BLaER1 treated with 17β-estradiol and CSF1 and Interleukin-3, amounts not matched to agents 10 nM and 100 nM (cell line): ENCODE measurements around the gene UGT1A7.

Experiments used
- H3K27ac ChIP-seq, 11 experiments: shearing (Covaris generic); formaldehyde crosslinking; 2 replicates each; pipeline ENCODE4 v1.8.1; 2022
- H3K27me3 ChIP-seq, 11 experiments: shearing (Covaris generic); formaldehyde crosslinking; 2 replicates each; pipeline ENCODE4 v1.8.1; 2022
- H3K36me3 ChIP-seq, 11 experiments: shearing (Covaris generic); formaldehyde crosslinking; 2 replicates each; pipeline ENCODE4 v1.8.1; 2022
- H3K4me1 ChIP-seq, 10 experiments: shearing (Covaris generic); formaldehyde crosslinking; 2 replicates each; pipeline ENCODE4 v1.8.1; 2022
- H3K4me2 ChIP-seq, 11 experiments: shearing (Covaris generic); formaldehyde crosslinking; 2 replicates each; pipeline ENCODE4 v1.8.1; 2022
- H3K4me3 ChIP-seq, 10 experiments: shearing (Covaris generic); formaldehyde crosslinking; 2 replicates each; pipeline ENCODE4 v1.8.1; 2022
- H3K9ac ChIP-seq, 11 experiments: shearing (Covaris generic); formaldehyde crosslinking; 2 replicates each; pipeline ENCODE4 v1.8.1; 2022
- H3K9me3 ChIP-seq, 11 experiments: shearing (Covaris generic); formaldehyde crosslinking; replicated peaks in 1 of 11; 2 replicates each; pipeline ENCODE4 v1.8.1; 2022
- H4K20me1 ChIP-seq, 11 experiments: shearing (Covaris generic); formaldehyde crosslinking; 2 replicates each; pipeline ENCODE4 v1.8.1; 2022
- Cebpa-rat ChIP-seq, 11 experiments: shearing (Covaris generic); IDR thresholded peaks; 2 replicates each; pipeline ENCODE4 v1.8.1; 2022

The UGT1A7 gene

DNA sequence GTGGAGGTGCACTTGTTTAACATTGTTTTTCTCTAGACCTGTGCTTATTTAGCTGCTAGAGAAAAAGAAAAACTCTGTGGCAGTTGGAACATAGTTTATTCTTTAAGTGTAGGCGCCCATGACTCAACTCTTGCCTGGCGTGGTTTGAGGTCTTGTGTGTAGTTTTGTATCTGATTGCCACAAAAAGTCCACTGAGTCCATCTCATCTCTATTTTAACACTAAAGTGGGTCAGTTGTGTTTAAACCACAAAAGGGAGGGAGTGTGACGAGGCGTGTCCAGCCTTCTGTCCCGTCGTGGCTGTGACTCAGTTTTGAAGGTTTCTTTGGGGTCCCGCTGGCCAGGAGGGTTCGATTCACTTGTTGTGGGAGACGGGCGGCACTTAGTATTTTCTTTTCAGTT lies 25.3 kb upstream of the UGT1A7 start:
- H3K9ac ChIP-seq: no peak overlapping the region
- no peak overlapping the region for H3K27ac ChIP-seq
- H3K36me3 ChIP-seq: no peaks in the 10 kb centered on the region
- no peaks in the 10 kb centered on the region for H3K27me3 ChIP-seq
- no peaks in the 10 kb centered on the region for H4K20me1 ChIP-seq
- no peak for TF ChIP-seq Cebpa-rat (IDR thresholded peaks at IDR 0.05)
- no peak overlapping the region for H3K4me2 ChIP-seq
- no peaks in the 10 kb centered on the region for H3K4me1 ChIP-seq
- H3K9me3 ChIP-seq: peaks cover 0 to 9% (median 0%) of the 10 kb centered on the region in 11 experiments; a peak in 2 of 22 replicates
- H3K4me3 ChIP-seq: no peak overlapping the region

DNA sequence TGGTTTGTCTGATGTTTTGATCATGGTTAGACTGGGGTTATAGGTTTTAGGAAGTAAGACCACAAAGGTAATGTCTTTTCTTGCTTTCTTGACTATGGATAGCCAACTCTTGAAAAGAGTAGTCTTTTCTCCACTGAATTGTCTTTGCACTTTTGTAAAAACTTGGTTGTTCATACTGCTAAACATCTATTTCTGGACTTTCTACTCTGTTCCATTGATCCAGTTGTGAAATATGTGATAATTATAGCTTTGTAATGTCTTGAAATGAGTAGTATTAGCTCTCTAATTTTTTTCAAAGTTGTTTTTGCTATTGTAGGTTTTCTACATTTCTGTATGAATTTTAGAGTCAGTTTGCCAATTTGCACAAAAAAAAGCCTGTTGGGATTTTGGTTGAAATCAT lies 23.1 kb upstream of the UGT1A7 start:
- Histone ChIP-seq H3K9me3 (peaks cover 0 to 9% (median 0%) of the 10 kb centered on the region in 11 experiments; a peak in 3 of 22 replicates), H3K36me3 (no peaks in the 10 kb centered on the region), H4K20me1 (no peaks in the 10 kb centered on the region), H3K27ac (no peak overlapping the region), H3K4me2 (no peak overlapping the region), H3K4me3 (no peak overlapping the region), H3K9ac (no peak overlapping the region), H3K4me1 (no peaks in the 10 kb centered on the region), H3K27me3 (no peaks in the 10 kb centered on the region)
- no peak for TF ChIP-seq Cebpa-rat (IDR thresholded peaks at IDR 0.05)

DNA sequence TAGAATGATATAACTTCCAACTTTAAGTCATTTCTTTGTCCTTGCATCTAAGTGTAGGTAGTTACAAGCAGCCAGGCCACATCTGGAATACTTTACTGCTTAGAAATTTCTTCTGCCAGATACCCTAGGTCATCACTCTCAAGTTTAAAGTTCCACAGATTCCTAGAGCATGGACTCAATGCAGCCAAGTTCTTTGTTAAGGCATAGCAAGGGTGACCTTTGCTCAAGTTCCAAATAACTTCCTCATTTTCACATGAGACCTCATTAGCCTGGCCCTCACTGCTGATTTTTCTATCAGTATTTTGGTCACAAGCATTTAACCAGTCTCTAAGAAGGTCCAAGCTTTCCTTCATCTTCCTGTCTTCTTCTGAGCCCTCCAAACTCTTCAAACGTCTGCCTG lies 17.8 kb upstream of the UGT1A7 start:
- no peaks in the 10 kb centered on the region for H3K27me3 ChIP-seq
- no peak for TF ChIP-seq Cebpa-rat (IDR thresholded peaks at IDR 0.05)

DNA sequence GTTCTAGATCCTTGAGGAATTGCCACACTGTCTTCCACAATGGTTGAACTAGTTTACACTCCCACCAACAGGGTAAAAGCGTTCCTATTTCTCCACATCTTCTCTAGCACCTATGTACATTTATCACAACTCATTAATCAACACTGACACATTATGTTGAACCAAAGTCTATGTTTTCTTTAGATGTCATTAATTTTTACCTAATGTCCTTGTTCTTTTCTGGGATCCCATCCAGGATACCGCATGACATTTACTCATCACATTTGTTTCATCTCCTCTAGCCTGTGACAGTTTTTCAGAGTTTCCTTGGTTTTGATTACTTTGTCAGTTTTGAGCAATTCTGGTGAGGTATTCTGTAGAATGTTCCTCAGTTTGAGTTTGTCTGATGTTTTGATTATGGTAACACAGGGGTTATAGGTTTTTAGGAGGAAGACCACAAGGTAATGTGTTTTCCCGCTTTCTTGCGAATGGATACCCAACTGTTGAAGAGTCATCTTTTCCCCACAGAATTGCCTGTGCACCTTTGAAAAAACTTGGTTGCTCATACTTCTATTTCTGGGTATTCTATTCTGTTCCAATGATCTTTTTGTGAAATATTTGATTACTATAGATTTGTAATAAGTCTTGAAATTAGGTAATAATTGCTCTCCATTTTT lies 13.0 kb upstream of the UGT1A7 start:
- TF ChIP-seq Cebpa-rat (IDR thresholded peaks at IDR 0.05): no peak

More for the DNA sequence above, 17.8 kb upstream of the UGT1A7 start:
- Histone ChIP-seq H3K4me2 (no peak overlapping the region), H3K9me3 (peaks cover 0 to 15% (median 10%) of the 10 kb centered on the region in 11 experiments; a peak in 13 of 22 replicates), H3K9ac (no peak overlapping the region), H3K4me1 (no peaks in the 10 kb centered on the region), H3K36me3 (no peaks in the 10 kb centered on the region), H3K27ac (no peak overlapping the region), H3K4me3 (no peak overlapping the region), H4K20me1 (no peaks in the 10 kb centered on the region)

DNA sequence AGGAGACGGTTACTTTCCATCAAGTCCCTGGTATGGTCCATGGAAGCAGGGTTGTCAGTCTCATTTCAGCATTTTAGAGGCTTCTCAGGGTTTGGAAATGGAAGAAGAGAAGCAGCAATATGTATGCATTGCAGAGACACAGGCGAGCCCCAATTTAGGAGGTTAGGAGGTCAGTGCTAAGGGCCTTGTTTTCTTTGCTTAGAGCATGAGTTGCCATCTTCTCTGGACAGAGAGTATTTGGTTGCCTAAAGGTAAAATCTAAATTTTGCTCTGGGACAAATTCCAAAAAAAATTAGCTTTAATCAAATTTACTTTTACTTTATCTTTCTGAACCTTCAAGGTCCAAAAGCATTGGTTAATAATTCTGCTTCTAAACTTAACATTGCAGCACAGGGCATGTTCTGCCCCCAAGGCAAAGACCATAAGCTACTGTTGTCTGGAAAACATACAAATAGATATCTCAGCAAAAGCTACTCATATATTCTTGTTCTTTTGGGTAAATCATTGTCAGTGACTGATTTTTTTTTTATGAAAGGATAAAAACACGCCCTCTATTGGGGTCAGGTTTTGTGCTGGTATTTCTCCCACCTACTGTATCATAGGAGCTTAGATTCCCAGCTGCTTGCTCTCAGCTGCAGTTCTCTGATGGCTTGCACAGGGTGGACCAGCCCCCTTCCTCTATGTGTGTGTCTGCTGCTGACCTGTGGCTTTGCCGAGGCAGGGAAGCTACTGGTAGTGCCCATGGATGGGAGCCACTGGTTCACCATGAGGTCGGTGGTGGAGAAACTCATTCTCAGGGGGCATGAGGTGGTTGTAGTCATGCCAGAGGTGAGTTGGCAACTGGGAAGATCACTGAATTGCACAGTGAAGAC lies 10.2 kb upstream of the UGT1A7 start, which contains the start of gene UGT1A9:
Gene UGT1A9 (plus strand): TSS at position 609 of the 872 bp plus-strand sequence. CDS start 37 bp downstream, at position 646.
- no peaks in the 10 kb centered on the region for H4K20me1 ChIP-seq
- H3K4me2 ChIP-seq: no peak within 1 kb of the TSS
- H3K36me3 ChIP-seq: no peaks in the 10 kb centered on the region
- H3K27me3 ChIP-seq: no peaks in the 10 kb centered on the region
- H3K4me1 ChIP-seq: no peaks in the 10 kb centered on the region
- no peak within 1 kb of the TSS for H3K27ac ChIP-seq
- H3K9ac ChIP-seq: no peak within 1 kb of the TSS
- no peaks in the 10 kb centered on the region for H3K9me3 ChIP-seq
- H3K4me3 ChIP-seq: no peak within 1 kb of the TSS
- TF ChIP-seq Cebpa-rat (IDR thresholded peaks at IDR 0.05): no peak

More for the DNA sequence above, 13.0 kb upstream of the UGT1A7 start:
- Histone ChIP-seq H3K27me3 (no peaks in the 10 kb centered on the region), H3K4me2 (no peak overlapping the region), H3K4me1 (no peaks in the 10 kb centered on the region), H3K4me3 (no peak overlapping the region), H3K36me3 (no peaks in the 10 kb centered on the region), H3K9ac (no peak overlapping the region), H3K27ac (no peak overlapping the region), H3K9me3 (peaks cover 0 to 14% (median 6%) of the 10 kb centered on the region in 11 experiments; a peak in 11 of 22 replicates), H4K20me1 (no peaks in the 10 kb centered on the region)

DNA sequence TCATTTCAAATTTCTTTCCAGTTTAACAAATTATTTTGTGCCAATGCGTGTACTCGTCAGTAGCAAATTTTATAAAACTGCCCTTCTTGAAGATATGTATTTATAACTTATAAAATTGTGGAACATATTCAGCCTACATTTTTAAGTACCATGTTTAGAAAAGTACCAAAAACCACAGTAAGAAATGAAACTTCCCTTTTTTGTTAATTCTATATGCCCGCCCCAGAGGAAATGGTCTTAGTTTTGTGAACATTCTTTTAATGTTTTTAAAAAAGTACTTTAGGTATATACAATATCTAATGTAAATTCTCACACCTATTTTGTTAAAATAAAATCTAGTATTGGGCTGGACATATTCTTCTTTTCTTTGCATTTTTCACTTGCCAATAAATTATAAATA lies 8.8 kb upstream of the UGT1A7 start:
- no peak overlapping the region for H3K4me2 ChIP-seq
- no peaks in the 10 kb centered on the region for H3K9me3 ChIP-seq
- H4K20me1 ChIP-seq: no peaks in the 10 kb centered on the region
- H3K27ac ChIP-seq: no peak overlapping the region
- H3K9ac ChIP-seq: no peak overlapping the region
- no peaks in the 10 kb centered on the region for H3K27me3 ChIP-seq
- no peak overlapping the region for H3K4me3 ChIP-seq
- H3K4me1 ChIP-seq: no peaks in the 10 kb centered on the region
- no peak for TF ChIP-seq Cebpa-rat (IDR thresholded peaks at IDR 0.05)
- no peaks in the 10 kb centered on the region for H3K36me3 ChIP-seq

DNA sequence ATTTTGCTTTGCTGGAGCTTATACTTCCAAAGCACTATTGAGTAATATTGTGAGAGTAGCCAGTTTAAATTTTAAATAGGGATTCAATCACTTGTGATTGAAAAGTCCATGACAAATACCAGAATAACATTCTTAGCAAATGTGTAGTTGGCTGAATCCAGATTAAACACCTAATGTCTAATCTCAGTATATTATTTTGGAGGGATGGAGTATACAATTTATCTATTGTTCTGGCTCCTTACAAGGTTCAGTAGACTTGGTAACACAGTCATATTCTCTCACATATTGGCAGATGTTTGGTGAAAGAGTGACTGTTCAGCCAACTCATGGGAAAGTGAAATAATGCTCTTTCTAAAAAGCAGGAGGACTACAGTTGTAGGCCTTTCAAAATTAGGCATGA lies 7.8 kb upstream of the UGT1A7 start:
- no peak overlapping the region for H3K4me2 ChIP-seq
- H3K9me3 ChIP-seq: no peaks in the 10 kb centered on the region
- H3K4me3 ChIP-seq: no peak overlapping the region
- no peaks in the 10 kb centered on the region for H3K27me3 ChIP-seq
- TF ChIP-seq Cebpa-rat (IDR thresholded peaks at IDR 0.05): no peak
- no peaks in the 10 kb centered on the region for H4K20me1 ChIP-seq
- no peaks in the 10 kb centered on the region for H3K4me1 ChIP-seq
- no peak overlapping the region for H3K27ac ChIP-seq
- H3K36me3 ChIP-seq: no peaks in the 10 kb centered on the region
- H3K9ac ChIP-seq: no peak overlapping the region

DNA sequence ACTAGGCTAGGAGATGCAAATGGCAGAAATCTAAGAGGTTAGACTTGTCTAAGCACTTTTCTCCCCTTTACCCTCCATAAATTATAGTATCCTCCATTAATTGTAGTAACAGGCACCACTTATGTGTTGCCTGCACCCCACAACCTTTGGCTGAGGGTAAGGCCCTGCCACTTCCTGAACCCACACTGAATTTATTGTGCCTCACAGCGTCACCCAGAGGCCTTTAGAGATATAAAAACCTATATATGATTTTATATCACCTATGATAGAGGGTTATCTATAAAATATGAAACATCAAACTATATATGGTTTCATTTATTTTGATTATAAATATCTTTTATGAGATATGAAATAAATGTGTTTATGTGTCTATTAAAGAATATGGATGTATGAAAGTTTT lies 7.4 kb upstream of the UGT1A7 start:
- Histone ChIP-seq H3K36me3 (no peaks in the 10 kb centered on the region), H3K4me1 (no peaks in the 10 kb centered on the region), H3K9me3 (no peaks in the 10 kb centered on the region), H3K9ac (no peak overlapping the region), H3K4me2 (no peak overlapping the region), H3K27ac (no peak overlapping the region), H3K4me3 (no peak overlapping the region), H3K27me3 (no peaks in the 10 kb centered on the region), H4K20me1 (no peaks in the 10 kb centered on the region)
- TF ChIP-seq Cebpa-rat (IDR thresholded peaks at IDR 0.05): no peak

DNA sequence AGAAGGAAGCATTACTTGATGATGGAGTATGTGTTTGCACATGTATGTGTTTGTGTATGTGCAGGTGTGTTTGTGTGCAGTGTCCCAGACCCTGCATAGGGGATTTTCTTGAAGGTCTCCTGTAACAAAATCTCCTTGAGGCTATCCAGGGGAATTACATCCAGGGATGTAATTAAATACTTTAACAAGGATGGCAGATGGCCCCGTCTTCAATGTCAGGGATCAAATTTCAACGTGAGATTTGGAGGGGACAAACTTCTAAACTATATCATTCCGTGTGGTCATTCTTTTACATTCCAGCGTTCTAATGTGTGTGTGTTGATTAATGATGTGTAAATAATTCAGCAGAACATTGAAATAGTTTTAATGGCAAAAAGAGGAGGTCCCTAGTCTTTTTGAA lies 6.7 kb upstream of the UGT1A7 start:
- Histone ChIP-seq H4K20me1 (no peaks in the 10 kb centered on the region), H3K27ac (no peak overlapping the region), H3K36me3 (no peaks in the 10 kb centered on the region), H3K9ac (no peak overlapping the region), H3K9me3 (no peaks in the 10 kb centered on the region), H3K4me3 (no peak overlapping the region), H3K27me3 (no peaks in the 10 kb centered on the region), H3K4me1 (no peaks in the 10 kb centered on the region), H3K4me2 (no peak overlapping the region)
- no peak for TF ChIP-seq Cebpa-rat (IDR thresholded peaks at IDR 0.05)
